GM10847 (cell line): ENCODE results near the gene ENOX1.

Source experiments
- POLR2A ChIP-seq: IDR thresholded peaks from 2 replicates; pipeline ENCODE4 v1.6.1; 2011; ENCODE audit not compliant: insufficient read length; ENCODE audit errors: extremely low read depth

Gene ENOX1

DNA sequence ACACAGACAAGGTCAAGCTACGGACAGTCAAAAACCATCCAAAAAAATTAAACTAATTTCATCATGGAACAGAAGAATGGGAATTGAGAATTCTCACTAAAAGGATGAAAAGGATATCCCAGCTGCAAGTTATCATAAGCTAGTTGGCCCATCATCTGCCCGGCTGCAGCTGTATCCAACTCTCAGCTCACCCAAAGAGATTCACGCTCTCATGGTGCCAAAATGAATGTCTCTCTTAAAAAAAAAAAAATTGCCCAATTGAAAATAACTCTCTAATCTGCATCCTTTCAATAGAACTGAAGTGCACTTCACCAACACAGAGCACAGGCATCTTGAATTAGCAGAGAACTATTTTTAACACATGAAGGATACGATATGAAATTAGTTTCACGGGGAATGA, 20.0 kb downstream of the ENOX1 start:
- no peak for TF ChIP-seq POLR2A

- no peak for TF ChIP-seq POLR2A
These were observed 22.4 kb downstream of the ENOX1 start for GRCh38 chr13:43764349-43764748.

DNA sequence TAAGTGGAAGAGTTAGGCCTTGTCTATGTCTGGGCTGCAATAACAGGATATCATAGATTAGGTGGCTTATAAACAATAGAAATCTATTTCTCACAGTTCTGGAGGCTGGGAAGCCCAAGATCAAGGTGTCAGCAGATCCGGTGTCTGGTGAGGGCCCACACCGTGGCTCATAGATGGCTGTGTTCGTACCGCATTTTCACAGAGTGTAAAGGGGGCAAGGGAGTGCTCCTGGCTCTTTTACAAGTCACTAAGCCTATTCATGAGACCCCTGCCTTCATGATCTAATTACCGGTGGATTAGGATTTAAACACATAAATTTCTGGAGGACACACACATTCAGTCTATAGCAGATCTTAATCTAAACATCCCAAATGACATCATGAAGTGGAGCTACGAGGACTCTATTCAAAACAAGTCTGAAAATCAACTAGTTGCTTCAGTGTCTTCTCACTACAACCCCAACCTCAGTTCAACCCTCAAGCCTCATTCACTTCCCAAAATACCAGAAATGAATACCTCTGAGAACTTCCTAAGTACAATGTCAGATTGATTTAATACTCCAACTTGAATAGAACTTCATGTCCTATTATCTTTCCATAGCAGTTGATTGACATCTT, 23.5 kb downstream of the ENOX1 start:
- no peak for TF ChIP-seq POLR2A

- TF ChIP-seq POLR2A = no peak
These were observed 25.0 kb downstream of the ENOX1 start for GRCh38 chr13:43761616-43762315.

DNA sequence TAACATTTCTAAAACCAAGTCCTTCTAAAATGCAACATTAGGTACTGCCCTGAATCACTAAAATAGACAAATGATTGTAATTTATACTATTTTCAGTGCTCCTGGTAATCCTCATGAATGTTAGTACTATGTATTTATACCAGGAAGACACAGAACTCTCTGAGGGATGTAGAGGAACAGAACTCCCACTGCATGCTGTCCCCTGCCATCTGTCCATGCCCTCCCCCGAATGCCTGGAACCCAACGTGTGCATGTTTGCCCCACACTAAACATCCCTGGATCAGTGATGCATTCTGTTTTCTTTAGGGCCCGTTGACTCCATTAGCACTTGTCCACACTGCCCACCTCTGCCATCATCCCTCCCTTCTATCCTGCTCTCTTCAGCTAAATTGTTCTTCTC, 26.5 kb downstream of the ENOX1 start:
- TF ChIP-seq POLR2A = no peak

DNA sequence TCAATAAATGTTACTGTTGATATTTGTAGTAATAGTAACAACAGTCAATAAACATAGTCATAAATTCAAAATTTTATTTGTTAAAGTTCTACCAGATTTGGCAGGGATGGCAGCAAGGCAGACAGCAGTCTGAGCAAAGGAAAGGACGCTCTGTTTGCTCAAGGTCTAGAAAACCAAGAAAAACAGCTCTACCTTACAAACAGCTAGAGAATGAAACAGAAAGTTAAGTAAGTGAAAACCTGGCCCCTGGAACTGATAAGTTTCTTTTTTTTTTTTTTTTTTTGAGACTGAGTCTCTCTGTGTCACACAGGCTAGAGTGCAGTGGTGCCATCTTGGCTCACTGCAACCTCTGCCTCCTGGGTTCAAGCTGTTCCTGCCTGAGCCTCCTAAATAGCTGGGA, 27.9 kb downstream of the ENOX1 start:
- TF ChIP-seq POLR2A = no peak

- TF ChIP-seq POLR2A = no peak
These were observed 29.5 kb downstream of the ENOX1 start for GRCh38 chr13:43757266-43757665.

- no peak for TF ChIP-seq POLR2A
These were observed 30.9 kb downstream of the ENOX1 start for GRCh38 chr13:43755844-43756243.

GRCh38 chr13:43751624-43752023, 35.1 kb downstream of the ENOX1 start:
- TF ChIP-seq POLR2A = no peak

DNA sequence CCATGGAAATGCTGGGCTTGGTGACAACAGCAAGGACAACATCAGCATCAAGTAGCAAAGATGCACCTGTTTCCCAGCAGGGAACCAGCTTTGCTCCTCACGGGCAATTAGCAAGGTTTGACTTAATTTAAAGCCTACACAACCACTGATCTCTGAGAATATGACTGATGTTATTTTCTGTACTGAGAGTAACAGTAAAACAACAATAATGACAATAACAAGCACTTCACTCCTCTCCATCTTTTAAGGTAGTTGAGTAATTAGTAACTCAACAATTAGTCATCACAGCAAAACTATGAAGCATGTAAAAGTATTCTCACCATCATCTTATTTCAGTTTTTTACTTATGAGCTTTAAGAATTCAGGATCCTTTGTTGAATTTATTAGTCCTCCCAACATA, 37.3 kb downstream of the ENOX1 start:
- TF ChIP-seq POLR2A = no peak

- TF ChIP-seq POLR2A = no peak
These were observed 42.3 kb downstream of the ENOX1 start for GRCh38 chr13:43744261-43745031.

DNA sequence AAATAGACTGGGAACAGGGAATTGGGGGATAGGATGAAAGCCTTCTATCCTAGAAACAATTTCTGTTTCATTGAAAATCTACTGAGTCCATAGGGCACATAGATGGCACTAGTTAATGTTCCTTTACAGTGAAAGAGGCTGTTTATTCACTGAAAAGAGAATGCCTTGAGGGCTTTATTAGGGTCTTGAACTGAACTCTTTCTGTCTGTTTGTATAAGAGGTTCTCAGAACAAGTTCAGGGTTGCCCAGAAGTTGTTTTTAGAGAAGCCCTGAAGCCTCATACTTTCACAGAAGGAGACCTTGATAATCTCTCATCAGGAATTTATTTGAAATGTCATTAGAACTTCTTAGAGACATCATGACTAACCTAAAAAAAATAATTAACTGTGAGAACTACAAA, 43.9 kb downstream of the ENOX1 start:
- no peak for TF ChIP-seq POLR2A

GRCh38 chr13:43737392-43737923, 49.3 kb downstream of the ENOX1 start:
- no peak for TF ChIP-seq POLR2A

DNA sequence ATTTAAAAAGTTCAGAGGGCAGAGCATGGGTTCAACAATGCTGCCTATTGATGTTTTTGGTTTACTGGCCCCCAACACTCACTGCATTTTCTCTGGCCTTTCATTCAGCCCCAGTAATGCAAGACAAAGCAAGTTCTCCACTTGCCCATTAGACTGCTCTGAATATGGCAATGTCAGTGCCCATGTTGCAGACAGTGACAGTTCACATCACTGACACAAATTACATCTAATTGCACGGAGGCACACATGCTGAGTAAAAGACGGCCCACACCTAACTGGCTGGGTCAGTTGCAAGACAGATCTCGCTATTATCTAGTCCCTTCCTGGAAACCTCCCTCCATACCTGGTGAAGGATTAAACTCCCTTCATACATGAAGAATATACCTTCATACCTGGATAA, 54.0 kb downstream of the ENOX1 start:
- no peak for TF ChIP-seq POLR2A

- TF ChIP-seq POLR2A = no peak
These were observed 55.5 kb downstream of the ENOX1 start for GRCh38 chr13:43731296-43731695.

- no peak for TF ChIP-seq POLR2A
These were observed 56.1 kb downstream of the ENOX1 start for GRCh38 chr13:43730642-43731041.
